Stimulated activated memory B cell treated with anti-CD40 and anti-IgM and Interleukin-4, amounts not matched to agents 10 μg/mL and 1 μg/mL and 100 μg/mL, for 72 hours (primary cell): ENCODE results near the gene IRAK1.

Experiments
- ATAC-seq: fragments of 150-1000 bp; cut with Tn5 transposase; 2 replicates; pipeline ENCODE4 v1.10.0; 2021
- H3K27ac Mint-ChIP-seq: one replicate; pipeline ENCODE4 v1.8.0; 2022; ENCODE audit warnings: mild to moderate bottlenecking, mixed read lengths
- H3K27me3 Mint-ChIP-seq: one replicate; pipeline ENCODE4 v1.8.0; 2022; ENCODE audit warnings: mixed read lengths
- H3K36me3 Mint-ChIP-seq: one replicate; pipeline ENCODE4 v1.8.0; 2022; ENCODE audit warnings: mixed read lengths
- H3K4me1 Mint-ChIP-seq: one replicate; pipeline ENCODE4 v1.8.0; 2022; ENCODE audit warnings: mixed read lengths
- H3K4me3 Mint-ChIP-seq: one replicate; pipeline ENCODE4 v1.8.0; 2022; ENCODE audit warnings: mild to moderate bottlenecking, moderate library complexity, mixed read lengths
- H3K9me3 Mint-ChIP-seq: one replicate; pipeline ENCODE4 v1.8.0; 2022; ENCODE audit warnings: mixed read lengths

Gene IRAK1

GRCh38 chrX:154030266-154030665, 10.6 kb upstream of the IRAK1 start:
- no peak for ATAC-seq
- H3K9me3 Mint-ChIP-seq, result no peaks in the 10 kb centered on the region
- H3K36me3 Mint-ChIP-seq, result peaks cover 14% of the 10 kb centered on the region
- H3K4me1 Mint-ChIP-seq, result no peaks in the 10 kb centered on the region
- H3K4me3 Mint-ChIP-seq, result no peak overlapping the region
- no peaks in the 10 kb centered on the region for H3K27me3 Mint-ChIP-seq
- no peak overlapping the region for H3K27ac Mint-ChIP-seq

DNA sequence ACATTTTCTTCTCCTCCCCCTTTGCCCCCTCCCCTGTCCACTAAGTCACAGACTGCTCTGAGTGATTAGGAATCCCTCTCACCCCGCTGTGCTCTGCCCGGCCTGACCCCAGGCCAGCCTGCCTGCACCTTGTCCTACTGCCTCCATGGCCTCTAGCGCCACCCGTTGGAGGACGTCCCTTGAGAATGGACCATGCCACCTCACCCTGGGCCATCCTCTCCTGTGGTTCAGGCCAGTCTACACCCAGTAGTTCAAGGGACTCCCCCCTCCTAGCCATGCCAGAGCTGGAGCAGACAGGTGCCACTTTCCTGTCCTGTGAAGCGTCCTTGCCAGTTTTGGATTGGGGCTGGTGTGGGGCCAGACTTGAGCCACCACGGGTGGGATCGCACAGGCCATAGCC, 9.7 kb upstream of the IRAK1 start:
- no peak overlapping the region for H3K27ac Mint-ChIP-seq
- ATAC-seq, result no peak
- no peaks in the 10 kb centered on the region for H3K9me3 Mint-ChIP-seq
- peaks cover 14% of the 10 kb centered on the region for H3K36me3 Mint-ChIP-seq
- H3K27me3 Mint-ChIP-seq, result no peaks in the 10 kb centered on the region
- no peaks in the 10 kb centered on the region for H3K4me1 Mint-ChIP-seq
- H3K4me3 Mint-ChIP-seq, result no peak overlapping the region

DNA sequence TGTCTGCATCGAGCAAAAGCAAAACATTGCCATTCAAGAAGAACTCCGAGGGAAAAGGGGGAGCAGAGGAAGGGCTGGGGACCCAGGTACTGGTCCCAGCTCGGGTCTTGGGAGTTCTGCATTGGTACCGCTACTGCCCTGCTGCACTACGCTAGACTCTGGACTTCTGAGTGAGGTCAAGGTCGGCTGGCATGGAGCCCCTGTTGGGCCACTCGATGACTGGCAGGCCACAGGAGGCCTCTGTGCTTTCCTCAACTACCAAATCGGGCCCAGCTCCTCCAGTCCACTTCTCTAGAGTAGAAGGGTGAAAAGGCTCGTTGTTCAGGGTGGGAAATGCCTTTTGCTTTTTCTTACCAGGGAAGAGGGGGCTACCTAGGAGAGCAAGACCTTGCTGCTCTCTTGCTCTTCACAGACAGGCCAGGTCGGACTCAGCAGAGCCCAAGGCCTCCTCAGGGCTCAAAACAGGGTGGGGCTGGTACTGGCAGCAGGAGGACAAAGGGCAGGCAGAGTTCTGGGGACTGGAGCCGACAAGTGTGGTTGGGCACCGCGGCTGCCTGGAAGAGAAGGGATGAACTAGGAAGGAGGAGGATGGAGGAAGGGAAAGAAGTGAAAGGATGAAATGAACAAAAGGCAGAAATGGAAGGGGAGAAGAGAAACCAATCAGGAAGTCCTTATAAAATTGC, 8.9 kb upstream of the IRAK1 start:
- peaks cover 14% of the 10 kb centered on the region for H3K36me3 Mint-ChIP-seq
- H3K27me3 Mint-ChIP-seq, result no peaks in the 10 kb centered on the region
- no peak for ATAC-seq
- H3K4me3 Mint-ChIP-seq, result no peak overlapping the region
- H3K27ac Mint-ChIP-seq, result peak overlapping the region; percentile 57
- no peaks in the 10 kb centered on the region for H3K4me1 Mint-ChIP-seq
- no peaks in the 10 kb centered on the region for H3K9me3 Mint-ChIP-seq

DNA sequence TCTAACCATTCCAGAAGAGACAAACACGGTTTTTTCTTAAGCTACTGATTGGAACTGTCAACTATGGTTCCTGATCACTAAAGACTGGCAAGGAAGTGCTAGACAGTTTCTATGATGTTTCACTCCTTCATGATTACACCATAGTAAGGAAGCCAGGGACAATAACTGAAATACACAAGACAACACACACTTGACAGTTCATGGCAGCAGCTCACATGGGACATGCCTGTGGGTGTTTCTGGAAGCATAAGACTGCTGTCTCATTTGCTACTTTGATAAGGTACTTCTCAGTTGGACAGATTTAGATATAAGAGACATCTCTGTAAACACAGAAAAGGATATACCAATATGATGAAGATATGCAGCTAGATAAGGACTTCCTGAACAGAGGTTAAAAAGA, 8.3 kb upstream of the IRAK1 start:
- Mint-ChIP-seq H3K27ac (no peak overlapping the region), H3K9me3 (no peaks in the 10 kb centered on the region), H3K4me1 (no peaks in the 10 kb centered on the region), H3K4me3 (no peak overlapping the region), H3K27me3 (no peaks in the 10 kb centered on the region), H3K36me3 (peaks cover 14% of the 10 kb centered on the region)
- ATAC-seq, result no peak

DNA sequence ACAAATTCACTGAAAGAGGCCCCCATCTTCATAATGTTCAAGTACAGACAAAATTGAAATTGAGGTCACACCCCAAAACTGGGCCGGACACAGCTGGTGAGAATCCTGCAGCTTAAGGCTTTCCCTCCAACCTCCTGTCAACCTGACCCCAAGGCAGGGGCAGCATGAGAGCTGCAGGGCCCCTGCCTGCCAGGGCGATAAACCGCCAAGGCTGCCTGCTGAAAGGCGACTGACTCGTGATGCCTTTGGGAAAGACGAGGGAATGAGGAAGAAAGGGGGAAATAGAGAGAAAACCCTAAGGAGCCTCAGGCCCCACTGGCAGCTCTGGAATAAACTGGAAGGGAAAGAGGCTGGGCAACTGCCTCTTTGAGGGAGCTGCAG, 7.3 kb upstream of the IRAK1 start:
- H3K27me3 Mint-ChIP-seq, result no peaks in the 10 kb centered on the region
- no peak overlapping the region for H3K27ac Mint-ChIP-seq
- H3K4me1 Mint-ChIP-seq, result no peaks in the 10 kb centered on the region
- ATAC-seq, result no peak
- no peaks in the 10 kb centered on the region for H3K9me3 Mint-ChIP-seq
- peaks cover 11% of the 10 kb centered on the region for H3K36me3 Mint-ChIP-seq
- no peak overlapping the region for H3K4me3 Mint-ChIP-seq

GRCh38 chrX:154026136-154027021, 6.7 kb upstream of the IRAK1 start:
- Mint-ChIP-seq H3K4me3 (no peak overlapping the region), H3K9me3 (no peaks in the 10 kb centered on the region), H3K27ac (no peak overlapping the region), H3K36me3 (peaks cover 8% of the 10 kb centered on the region), H3K4me1 (no peaks in the 10 kb centered on the region), H3K27me3 (no peaks in the 10 kb centered on the region)
- ATAC-seq, result no peak

DNA sequence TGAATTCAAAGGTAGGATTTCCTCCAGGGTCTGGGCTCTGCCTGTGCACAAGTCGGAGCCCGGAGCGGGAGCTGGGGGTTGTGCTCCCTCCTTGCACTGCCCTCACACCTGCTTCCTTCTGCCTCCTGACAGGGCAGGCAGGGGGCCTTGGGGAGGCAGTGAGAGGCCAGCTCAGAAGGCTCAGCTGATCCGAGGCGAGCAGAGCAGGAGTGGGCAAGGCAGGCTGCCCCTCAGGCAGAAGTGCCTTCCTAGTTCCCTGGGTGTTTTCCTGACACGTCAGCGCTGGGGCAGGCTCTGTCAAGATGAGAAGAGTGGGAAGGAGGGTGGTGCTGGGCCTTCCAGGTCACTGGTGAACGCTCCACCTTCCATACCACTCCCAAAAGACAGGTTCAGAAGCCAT, 5.5 kb upstream of the IRAK1 start:
- no peaks in the 10 kb centered on the region for H3K27me3 Mint-ChIP-seq
- no peak overlapping the region for H3K27ac Mint-ChIP-seq
- H3K9me3 Mint-ChIP-seq, result no peaks in the 10 kb centered on the region
- H3K4me3 Mint-ChIP-seq, result no peak overlapping the region
- H3K36me3 Mint-ChIP-seq, result peaks cover 8% of the 10 kb centered on the region
- peaks cover 6% of the 10 kb centered on the region for H3K4me1 Mint-ChIP-seq
- ATAC-seq, result no peak

DNA sequence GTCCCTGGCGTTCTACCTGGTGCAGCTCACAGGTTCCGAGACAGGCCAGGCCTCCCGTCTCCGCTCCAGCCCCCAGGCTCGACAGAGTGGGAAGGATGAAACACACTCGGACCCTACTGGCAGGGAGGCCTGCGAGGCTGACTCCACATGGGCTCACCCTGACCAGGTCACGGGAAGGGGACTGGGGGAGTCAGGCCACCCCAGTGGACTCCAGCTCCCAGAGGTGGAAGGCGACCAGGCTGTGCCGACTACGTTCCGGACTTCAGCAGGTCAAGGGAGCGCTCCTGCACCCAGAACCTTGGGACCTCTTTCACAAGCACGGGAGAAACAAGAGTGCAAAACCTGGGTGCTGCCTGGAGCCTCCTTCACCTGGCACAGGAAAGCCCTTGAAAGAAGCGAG, 4.6 kb upstream of the IRAK1 start:
- ATAC-seq, result no peak
- Mint-ChIP-seq H3K9me3 (no peaks in the 10 kb centered on the region), H3K4me3 (no peak overlapping the region), H3K27ac (no peak overlapping the region), H3K36me3 (peaks cover 8% of the 10 kb centered on the region), H3K4me1 (peaks cover 8% of the 10 kb centered on the region), H3K27me3 (no peaks in the 10 kb centered on the region)

GRCh38 chrX:154023276-154024000, 3.7 kb upstream of the IRAK1 start:
- no peak for ATAC-seq
- H3K36me3 Mint-ChIP-seq, result peaks cover 7% of the 10 kb centered on the region
- H3K4me1 Mint-ChIP-seq, result peaks cover 13% of the 10 kb centered on the region
- no peaks in the 10 kb centered on the region for H3K27me3 Mint-ChIP-seq
- H3K4me3 Mint-ChIP-seq, result no peak overlapping the region
- H3K27ac Mint-ChIP-seq, result no peak overlapping the region
- H3K9me3 Mint-ChIP-seq, result no peaks in the 10 kb centered on the region

GRCh38 chrX:154022108-154022507, 2.4 kb upstream of the IRAK1 start:
- Mint-ChIP-seq H3K27me3 (no peaks in the 10 kb centered on the region), H3K36me3 (peaks cover 6% of the 10 kb centered on the region), H3K27ac (no peak overlapping the region), H3K9me3 (no peaks in the 10 kb centered on the region), H3K4me3 (no peak overlapping the region), H3K4me1 (peaks cover 13% of the 10 kb centered on the region)
- no peak for ATAC-seq

DNA sequence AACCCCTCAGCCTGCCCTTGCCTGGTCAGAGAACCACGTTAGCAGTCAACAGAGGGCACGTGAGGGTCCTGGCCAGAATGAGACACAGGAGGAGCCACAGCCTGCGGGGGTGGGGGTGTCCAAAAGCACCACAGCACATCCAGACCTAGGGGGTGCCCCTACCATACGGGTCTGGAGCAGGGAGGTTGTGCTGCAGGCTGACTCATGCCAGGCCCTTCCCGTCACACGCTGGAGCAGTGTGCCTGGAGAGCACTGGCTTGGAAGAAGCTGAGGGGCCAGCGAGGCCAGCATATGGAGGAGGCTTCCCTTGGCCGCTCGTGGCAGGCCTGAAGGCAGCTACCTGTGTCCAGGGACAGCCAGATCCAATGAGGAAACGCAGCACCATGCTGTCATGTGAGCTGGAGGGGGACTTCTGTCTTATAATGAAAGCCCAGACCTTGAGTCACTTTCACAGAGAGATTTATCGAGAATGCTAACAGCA, 1.5 kb upstream of the IRAK1 start:
- peaks cover 6% of the 10 kb centered on the region for H3K36me3 Mint-ChIP-seq
- no peaks in the 10 kb centered on the region for H3K27me3 Mint-ChIP-seq
- H3K4me3 Mint-ChIP-seq, result no peak overlapping the region
- no peaks in the 10 kb centered on the region for H3K9me3 Mint-ChIP-seq
- H3K27ac Mint-ChIP-seq, result peak overlapping the region; percentile 97
- H3K4me1 Mint-ChIP-seq, result peaks cover 13% of the 10 kb centered on the region
- no peak for ATAC-seq

DNA sequence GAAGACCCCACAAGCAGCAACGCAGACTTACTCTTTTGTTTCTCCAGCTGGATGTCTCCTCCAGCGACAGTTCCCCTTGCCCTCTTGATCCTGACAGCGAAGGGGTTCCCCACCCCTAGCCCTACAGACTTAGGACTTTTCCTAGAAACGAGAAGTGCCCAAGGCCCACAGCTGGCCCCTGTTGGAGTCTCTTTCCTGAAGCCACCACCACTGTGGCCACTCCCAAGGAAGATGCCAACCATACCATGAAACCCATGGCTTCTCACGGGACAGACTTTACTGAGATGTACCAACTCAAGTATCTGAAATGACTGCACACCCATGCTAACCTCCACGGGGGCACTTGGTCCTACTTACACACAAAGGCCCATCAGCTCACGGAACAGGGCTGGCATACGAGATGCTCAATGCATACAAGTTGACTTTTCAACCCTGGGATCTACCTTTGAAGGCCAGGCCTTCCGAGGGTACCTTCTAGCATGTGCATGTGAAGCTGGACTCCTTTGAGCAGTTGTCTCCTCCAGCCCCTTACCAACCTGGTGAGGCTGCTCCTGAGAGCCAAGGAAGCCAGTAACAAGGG, 924 bp upstream of the IRAK1 start:
- Mint-ChIP-seq H3K4me1 (peaks cover 18% of the 10 kb centered on the region), H3K27ac (peak overlapping the region; percentile 97), H3K36me3 (peaks cover 11% of the 10 kb centered on the region), H3K9me3 (no peaks in the 10 kb centered on the region), H3K27me3 (no peaks in the 10 kb centered on the region), H3K4me3 (peak overlapping the region; percentile 89)
- no peak for ATAC-seq

DNA sequence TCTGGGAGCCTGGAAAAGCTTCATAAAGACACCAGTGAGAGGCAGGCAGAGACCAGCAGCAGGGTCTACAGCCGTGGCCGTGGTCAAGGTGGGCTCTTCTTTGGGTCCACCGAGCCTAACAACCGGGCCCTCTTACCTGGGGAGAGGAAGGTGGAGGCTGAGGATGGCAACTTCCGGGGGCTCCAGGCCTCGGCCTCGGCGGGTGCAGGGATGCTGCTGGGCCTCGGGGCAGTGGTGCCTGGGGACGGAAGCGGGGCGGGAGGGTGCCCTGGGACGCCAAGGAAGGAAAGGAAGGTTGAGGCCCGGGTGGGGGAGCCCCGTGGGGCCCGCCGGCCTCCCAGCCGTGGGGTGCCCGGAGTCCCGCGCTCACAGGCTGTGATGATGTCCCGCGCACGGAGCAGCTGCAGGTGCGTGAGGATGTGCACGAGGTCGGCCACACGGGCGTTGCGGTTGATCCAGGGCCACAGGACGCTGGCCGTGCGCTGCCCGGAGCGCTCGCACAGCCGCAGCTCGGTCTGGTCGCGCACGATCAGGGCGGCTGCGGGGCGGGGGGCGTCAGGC, 561 bp downstream of the IRAK1 start:
- peaks cover 27% of the 10 kb centered on the region for H3K4me1 Mint-ChIP-seq
- peak overlapping the region; percentile 93 for H3K27ac Mint-ChIP-seq
- no peaks in the 10 kb centered on the region for H3K27me3 Mint-ChIP-seq
- H3K4me3 Mint-ChIP-seq, result peak overlapping the region; percentile 91
- H3K36me3 Mint-ChIP-seq, result peaks cover 21% of the 10 kb centered on the region
- ATAC-seq, result peak; percentile 50
- H3K9me3 Mint-ChIP-seq, result no peaks in the 10 kb centered on the region

GRCh38 chrX:154018518-154019060, 1.1 kb downstream of the IRAK1 start:
- Mint-ChIP-seq H3K27ac (peak overlapping the region; percentile 93), H3K27me3 (no peaks in the 10 kb centered on the region), H3K4me1 (peaks cover 30% of the 10 kb centered on the region), H3K4me3 (peak overlapping the region; percentile 91), H3K36me3 (peaks cover 21% of the 10 kb centered on the region), H3K9me3 (no peaks in the 10 kb centered on the region)
- no peak for ATAC-seq
